Loucy (cell line): ENCODE data around the gene FOSB.
A peak's percentile ranks its signal among the peaks of the same experiment; 100 is the strongest.

ENCODE experiments used
- H2AFZ ChIP-seq: fragments of 200-600 bp; sonication (generic); 2 replicates; pipeline ENCODE4 v1.6.0; 2016; ENCODE audit warnings: antibody characterized with exemption, mild to moderate bottlenecking, low read length, moderate library complexity
- H3F3A ChIP-seq: fragments of 200-600 bp; 2 replicates; pipeline ENCODE4 v1.6.0; 2016; ENCODE audit warnings: antibody characterized with exemption, low read depth, mild to moderate bottlenecking
- H3K27me3 ChIP-seq: fragments of 200-600 bp; sonication (generic); 2 replicates; pipeline ENCODE4 v1.6.1; 2014; ENCODE audit warnings: low read length, mild to moderate bottlenecking; ENCODE audit not compliant: insufficient read depth, poor library complexity, severe bottlenecking
- H3K36me3 ChIP-seq: fragments of 200-600 bp; sonication (generic); 2 replicates; pipeline ENCODE4 v1.6.1; 2016; ENCODE audit warnings: low read length; ENCODE audit not compliant: insufficient read depth
- H3K4me1 ChIP-seq: fragments of 200-600 bp; sonication (generic); 2 replicates; pipeline ENCODE4 v1.5.1; 2014; ENCODE audit warnings: low read length, mild to moderate bottlenecking; ENCODE audit not compliant: insufficient read depth, poor library complexity, severe bottlenecking
- H3K4me2 ChIP-seq: fragments of 200-600 bp; sonication (generic); 2 replicates; pipeline ENCODE4 v1.6.0; 2014; ENCODE audit warnings: antibody characterized with exemption, low read length, low read depth, mild to moderate bottlenecking; ENCODE audit not compliant: poor library complexity, severe bottlenecking
- H3K4me3 ChIP-seq: fragments of 200-600 bp; sonication (generic); 2 replicates; pipeline ENCODE4 v1.5.1; 2014; ENCODE audit warnings: low read length, mild to moderate bottlenecking, mixed read lengths; ENCODE audit not compliant: poor library complexity, severe bottlenecking
- H3K79me2 ChIP-seq: fragments of 200-600 bp; sonication (generic); 2 replicates; pipeline ENCODE4 v1.6.1; 2014; ENCODE audit warnings: low read length; ENCODE audit not compliant: insufficient read depth
- H3K9ac ChIP-seq: fragments of 200-600 bp; sonication (generic); 2 replicates; pipeline ENCODE4 v1.6.0; 2014; ENCODE audit warnings: mild to moderate bottlenecking, low read depth, low read length, moderate library complexity; ENCODE audit not compliant: poor library complexity, severe bottlenecking
- H3K9me2 ChIP-seq: fragments of 200-600 bp; sonication (generic); replicated peaks from 2 replicates; pipeline ENCODE4 v1.6.1; 2016; ENCODE audit warnings: low read depth, low read length, mixed read lengths
- H3K9me3 ChIP-seq: fragments of 200-600 bp; sonication (generic); 2 replicates; pipeline ENCODE4 v1.6.1; 2014; ENCODE audit warnings: mild to moderate bottlenecking, antibody characterized with exemption, low read length, low read depth; ENCODE audit not compliant: insufficient read depth
- H4K20me1 ChIP-seq: fragments of 200-600 bp; sonication (generic); 2 replicates; pipeline ENCODE4 v1.6.0; 2014; ENCODE audit warnings: antibody characterized with exemption, low read length, mild to moderate bottlenecking; ENCODE audit not compliant: insufficient read depth, poor library complexity, severe bottlenecking
- EZH2phosphoT487 ChIP-seq: fragments of 200-600 bp; IDR thresholded peaks from 2 replicates; pipeline ENCODE4 v1.6.1; 2018; ENCODE audit warnings: antibody characterized with exemption, mild to moderate bottlenecking, moderate library complexity, borderline replicate concordance
- TF ChIP-seq, protein P1 (sequence below): fragments of 200-600 bp; sonication (generic); conservative IDR thresholded peaks from 2 replicates; pipeline ENCODE4 v1.5.1; 2014; ENCODE audit warnings: mild to moderate bottlenecking, antibody characterized with exemption, low read length

FOSB gene

DNA sequence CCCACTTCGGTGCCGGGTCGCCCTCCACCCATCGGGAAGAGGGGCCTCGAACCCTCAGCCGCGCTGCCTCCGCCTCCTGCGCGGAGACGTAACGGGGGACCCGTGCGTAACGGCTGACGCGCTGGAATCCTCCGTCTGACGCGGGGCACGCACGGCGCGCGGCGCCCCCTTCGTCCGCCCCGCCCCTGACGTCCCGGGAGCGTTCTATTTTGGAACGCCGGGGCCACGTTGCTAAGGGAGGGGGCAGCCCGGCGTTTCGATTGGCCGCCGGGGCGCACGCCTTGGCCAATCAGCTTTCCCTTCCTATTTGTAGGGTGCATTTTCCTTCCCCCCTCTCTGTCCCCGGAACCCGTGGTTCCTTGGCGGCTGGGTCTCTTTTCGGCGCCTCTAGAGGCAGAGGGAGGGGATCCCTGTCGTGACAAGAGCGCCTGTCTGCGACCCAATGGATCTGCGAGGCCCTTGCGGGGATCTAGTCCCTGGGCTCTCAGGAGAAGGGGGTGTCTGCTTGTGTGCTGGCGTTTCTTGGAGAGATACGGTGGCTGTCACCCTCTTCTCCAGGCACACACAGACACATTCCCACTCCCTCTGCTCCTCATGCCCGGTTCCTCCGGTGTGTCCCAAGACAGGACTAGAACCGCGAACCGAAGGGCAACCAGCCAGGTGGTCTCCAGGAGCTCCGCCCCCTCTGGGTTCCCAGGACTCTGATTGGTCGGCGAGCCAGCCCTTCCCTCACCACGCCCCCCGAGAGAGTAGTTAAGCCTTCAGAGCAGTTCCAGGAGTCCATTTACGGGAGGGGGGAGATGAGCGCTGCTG, 1.5 kb downstream of the FOSB start:
- H2AFZ ChIP-seq, result peak overlapping the region; percentile 96
- H3K27me3 ChIP-seq, result no peaks in the 10 kb centered on the region

DNA sequence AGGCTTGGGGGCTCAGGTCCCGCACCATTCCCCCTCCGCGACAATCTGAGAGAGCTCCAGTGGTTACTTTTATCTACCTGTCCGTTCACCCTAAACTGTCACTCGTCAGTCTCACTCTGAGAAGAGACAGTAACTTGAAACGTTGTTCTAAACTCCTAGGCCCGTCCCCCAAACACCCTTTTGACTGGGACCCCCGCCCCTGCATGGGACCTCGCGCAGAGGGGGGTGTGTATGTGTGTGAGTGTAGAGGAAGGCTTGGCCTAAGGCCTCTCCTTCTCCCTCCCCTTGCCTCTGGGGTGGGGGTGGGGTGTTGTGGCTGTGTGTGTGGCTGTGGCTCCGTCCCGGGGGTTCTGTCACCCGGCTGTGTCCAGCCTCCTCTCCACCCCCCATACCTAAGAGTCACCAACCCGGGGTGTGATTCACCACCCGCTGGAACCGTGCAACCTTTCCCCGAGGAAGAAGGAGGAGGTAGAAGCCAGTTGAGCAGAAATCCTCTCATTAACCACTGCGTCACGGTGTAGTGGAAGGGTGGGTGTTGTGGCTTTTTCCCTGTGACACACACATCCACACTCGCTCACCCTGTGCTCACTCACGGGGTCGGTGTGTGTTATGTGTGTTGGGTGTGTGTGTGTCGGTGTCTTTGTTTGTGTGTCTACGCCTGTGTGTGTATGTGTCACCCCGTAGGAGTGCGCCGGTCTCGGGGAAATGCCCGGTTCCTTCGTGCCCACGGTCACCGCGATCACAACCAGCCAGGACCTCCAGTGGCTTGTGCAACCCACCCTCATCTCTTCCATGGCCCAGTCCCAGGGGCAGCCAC, 2.4 kb downstream of the FOSB start:
- Histone ChIP-seq H4K20me1 (peaks cover 9% of the 10 kb centered on the region), H2AFZ (peak overlapping the region; percentile 96), H3K9me3 (no peaks in the 10 kb centered on the region), H3K36me3 (no peaks in the 10 kb centered on the region), H3K79me2 (no peaks in the 10 kb centered on the region), H3K4me2 (peak overlapping the region; percentile 88), H3K9me2 (no peaks in the 10 kb centered on the region), H3K4me3 (peak overlapping the region; percentile 87), H3F3A (no peaks in the 10 kb centered on the region), H3K4me1 (peaks cover 18% of the 10 kb centered on the region), H3K9ac (peak overlapping the region; percentile 54), H3K27me3 (no peaks in the 10 kb centered on the region)
- TF ChIP-seq EZH2phosphoT487, result no peak
- TF ChIP-seq, protein P1, sequence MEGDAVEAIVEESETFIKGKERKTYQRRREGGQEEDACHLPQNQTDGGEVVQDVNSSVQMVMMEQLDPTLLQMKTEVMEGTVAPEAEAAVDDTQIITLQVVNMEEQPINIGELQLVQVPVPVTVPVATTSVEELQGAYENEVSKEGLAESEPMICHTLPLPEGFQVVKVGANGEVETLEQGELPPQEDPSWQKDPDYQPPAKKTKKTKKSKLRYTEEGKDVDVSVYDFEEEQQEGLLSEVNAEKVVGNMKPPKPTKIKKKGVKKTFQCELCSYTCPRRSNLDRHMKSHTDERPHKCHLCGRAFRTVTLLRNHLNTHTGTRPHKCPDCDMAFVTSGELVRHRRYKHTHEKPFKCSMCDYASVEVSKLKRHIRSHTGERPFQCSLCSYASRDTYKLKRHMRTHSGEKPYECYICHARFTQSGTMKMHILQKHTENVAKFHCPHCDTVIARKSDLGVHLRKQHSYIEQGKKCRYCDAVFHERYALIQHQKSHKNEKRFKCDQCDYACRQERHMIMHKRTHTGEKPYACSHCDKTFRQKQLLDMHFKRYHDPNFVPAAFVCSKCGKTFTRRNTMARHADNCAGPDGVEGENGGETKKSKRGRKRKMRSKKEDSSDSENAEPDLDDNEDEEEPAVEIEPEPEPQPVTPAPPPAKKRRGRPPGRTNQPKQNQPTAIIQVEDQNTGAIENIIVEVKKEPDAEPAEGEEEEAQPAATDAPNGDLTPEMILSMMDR, result no peak

More for the DNA sequence above, 1.5 kb downstream of the FOSB start:
- H3K9me3 ChIP-seq, result no peaks in the 10 kb centered on the region
- H3K4me2 ChIP-seq, result peak overlapping the region; percentile 88
- H3K79me2 ChIP-seq, result no peaks in the 10 kb centered on the region
- peak overlapping the region; percentile 68 for H3K9ac ChIP-seq
- peaks cover 9% of the 10 kb centered on the region for H4K20me1 ChIP-seq
- H3K36me3 ChIP-seq, result no peaks in the 10 kb centered on the region
- no peaks in the 10 kb centered on the region for H3F3A ChIP-seq
- H3K9me2 ChIP-seq, result no peaks in the 10 kb centered on the region
- H3K4me3 ChIP-seq, result peak overlapping the region; percentile 87
- TF ChIP-seq, protein P1, result no peak
- no peak for TF ChIP-seq EZH2phosphoT487
- H3K4me1 ChIP-seq, result peaks cover 18% of the 10 kb centered on the region

DNA sequence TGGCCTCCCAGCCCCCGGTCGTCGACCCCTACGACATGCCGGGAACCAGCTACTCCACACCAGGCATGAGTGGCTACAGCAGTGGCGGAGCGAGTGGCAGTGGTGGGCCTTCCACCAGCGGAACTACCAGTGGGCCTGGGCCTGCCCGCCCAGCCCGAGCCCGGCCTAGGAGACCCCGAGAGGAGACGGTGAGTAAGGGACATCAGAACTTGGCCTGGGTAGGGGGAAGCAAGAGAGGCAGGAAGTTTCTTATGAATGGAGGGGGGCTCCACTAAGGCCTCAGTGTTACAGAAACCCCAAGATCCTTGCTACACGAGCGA, 2.9 kb downstream of the FOSB start:
- Histone ChIP-seq H3K9me2 (no peaks in the 10 kb centered on the region), H3K4me2 (no peak overlapping the region), H3F3A (no peaks in the 10 kb centered on the region), H3K4me1 (peaks cover 18% of the 10 kb centered on the region), H3K9ac (no peak overlapping the region), H3K36me3 (no peaks in the 10 kb centered on the region), H2AFZ (no peak overlapping the region), H3K9me3 (no peaks in the 10 kb centered on the region), H3K79me2 (no peaks in the 10 kb centered on the region), H3K4me3 (no peak overlapping the region), H3K27me3 (no peaks in the 10 kb centered on the region), H4K20me1 (peaks cover 9% of the 10 kb centered on the region)
- no peak for TF ChIP-seq EZH2phosphoT487
- TF ChIP-seq, protein P1, result no peak
